Esophagus (tissue), 2 donors: ENCODE data around the gene MAN1A2. TPM values are rescaled to one million over a fixed set of nuclear protein-coding genes. Genes with fewer than 3 reads are reported as not detected.

Source experiments
- H3K27ac ChIP-seq, 2 donors: one replicate each; pipeline ENCODE4 v1.5.1; 2013; ENCODE audit warnings: low read depth in 2 of 2, mild to moderate bottlenecking in 2 of 2, inconsistent platforms in 1 of 2, low read length in 1 of 2, moderate library complexity in 1 of 2
- H3K27me3 ChIP-seq, 2 donors: one replicate each; pipeline ENCODE4 v1.6.1; 2013; ENCODE audit warnings: low read length in 2 of 2, control low read depth in 1 of 2, mild to moderate bottlenecking in 1 of 2; ENCODE audit not compliant: insufficient read depth in 2 of 2, control insufficient read depth in 1 of 2
- H3K36me3 ChIP-seq, 2 donors: one replicate each; pipeline ENCODE4 v1.6.1; 2013; ENCODE audit warnings: low read length in 1 of 2; ENCODE audit not compliant: control insufficient read depth in 2 of 2, insufficient read depth in 2 of 2
- H3K4me1 ChIP-seq, 2 donors: one replicate each; pipeline ENCODE4 v1.6.1; 2013; ENCODE audit warnings: low read length in 1 of 2; ENCODE audit not compliant: control insufficient read depth in 2 of 2, insufficient read depth in 2 of 2
- H3K4me3 ChIP-seq, 2 donors: one replicate each; pipeline ENCODE4 v1.5.1; 2013; ENCODE audit warnings: low read length in 2 of 2, mild to moderate bottlenecking in 2 of 2, low read depth in 1 of 2, moderate library complexity in 1 of 2
- H3K9me3 ChIP-seq, 2 donors: one replicate each; pipeline ENCODE4 v1.6.1; 2013; ENCODE audit warnings: mild to moderate bottlenecking in 2 of 2, low read depth in 1 of 2, low read length in 1 of 2, moderate library complexity in 1 of 2; ENCODE audit not compliant: control insufficient read depth in 2 of 2, insufficient read depth in 1 of 2
- WGBS, 2 donors: extraction: QIAGEN DNeasy Blood & Tissue Kit; methylation state at CpG; one replicate each; pipeline ENCODE4 v1.1.7; 2013; 5-methylcytosine and 5-hydroxymethylcytosine counted together
- polyA plus RNA-seq, 2 donors: library from polyadenylated mRNA; stranded (reverse); fragments of 200-250 nt; gene quantifications; one replicate each; pipeline ENCODE4 v1.2.3, GENCODE V29; 2013
- donor health status: healthy with polysubstance abuse.
- donor health status: Bipolar disorder and iron deficiency.

Gene MAN1A2
- polyA plus RNA-seq, 2 donors: 4.7 to 6.2 TPM

- H3K4me1 ChIP-seq: no peaks in the 10 kb centered on the region
- H3K36me3 ChIP-seq: no peaks in the 10 kb centered on the region
- no peak overlapping the region for H3K27ac ChIP-seq
- peaks cover 0 to 2% of the 10 kb centered on the region in 2 donors for H3K9me3 ChIP-seq
- H3K27me3 ChIP-seq: no peaks in the 10 kb centered on the region
- H3K4me3 ChIP-seq: no peak overlapping the region
- WGBS, 2 donors: 88% methylated on average over 3 of the region's 3 CpGs
Observed at GRCh38 chr1:117559139-117559538, 191.9 kb downstream of the MAN1A2 start.

- no peaks in the 10 kb centered on the region for H3K36me3 ChIP-seq
- 85% methylated on average over 3 of the region's 3 CpGs for WGBS, 2 donors
Observed at GRCh38 chr1:117559985-117560384, 192.7 kb downstream of the MAN1A2 start.

GRCh38 chr1:117561071-117561470, 193.8 kb downstream of the MAN1A2 start:
- H3K27me3 ChIP-seq: no peaks in the 10 kb centered on the region
- H3K9me3 ChIP-seq: peaks cover 0 to 2% of the 10 kb centered on the region in 2 donors
- no peaks in the 10 kb centered on the region for H3K36me3 ChIP-seq
- no peak overlapping the region for H3K4me3 ChIP-seq
- WGBS, 2 donors: 81 to 89% methylated on average over 2 of the region's 2 CpGs
- no peak overlapping the region for H3K27ac ChIP-seq
- no peaks in the 10 kb centered on the region for H3K4me1 ChIP-seq

More at GRCh38 chr1:117559985-117560384, 192.7 kb downstream of the MAN1A2 start:
- Histone ChIP-seq H3K4me1 (no peaks in the 10 kb centered on the region), H3K9me3 (peaks cover 0 to 2% of the 10 kb centered on the region in 2 donors), H3K27me3 (no peaks in the 10 kb centered on the region), H3K27ac (no peak overlapping the region), H3K4me3 (no peak overlapping the region)

- Histone ChIP-seq H3K4me1 (no peaks in the 10 kb centered on the region), H3K36me3 (no peaks in the 10 kb centered on the region), H3K9me3 (peaks cover 0 to 2% of the 10 kb centered on the region in 2 donors), H3K27me3 (no peaks in the 10 kb centered on the region), H3K4me3 (no peak overlapping the region), H3K27ac (no peak overlapping the region)
- 74 to 79% methylated on average over 2 of the region's 2 CpGs for WGBS, 2 donors
Observed at GRCh38 chr1:117561551-117561950, 194.3 kb downstream of the MAN1A2 start.

- Histone ChIP-seq H3K27me3 (no peaks in the 10 kb centered on the region), H3K4me3 (no peak overlapping the region), H3K9me3 (peaks cover 0 to 2% of the 10 kb centered on the region in 2 donors), H3K4me1 (no peaks in the 10 kb centered on the region), H3K27ac (no peak overlapping the region), H3K36me3 (no peaks in the 10 kb centered on the region)
- WGBS, 2 donors: 66 to 67% methylated on average over 9 of the region's 9 CpGs
Observed at GRCh38 chr1:117562581-117563491, 195.6 kb downstream of the MAN1A2 start.

GRCh38 chr1:117563492-117563875, 196.2 kb downstream of the MAN1A2 start:
- H3K36me3 ChIP-seq: no peaks in the 10 kb centered on the region
- 79 to 85% methylated on average over 4 of the region's 4 CpGs for WGBS, 2 donors
- no peaks in the 10 kb centered on the region for H3K27me3 ChIP-seq
- H3K4me1 ChIP-seq: no peaks in the 10 kb centered on the region
- H3K27ac ChIP-seq: no peak overlapping the region
- H3K4me3 ChIP-seq: no peak overlapping the region
- H3K9me3 ChIP-seq: peaks cover 0 to 2% of the 10 kb centered on the region in 2 donors

- H3K9me3 ChIP-seq: no peaks in the 10 kb centered on the region
- 74 to 82% methylated on average over 8 of the region's 8 CpGs for WGBS, 2 donors
- no peaks in the 10 kb centered on the region for H3K36me3 ChIP-seq
- H3K4me1 ChIP-seq: no peaks in the 10 kb centered on the region
- H3K27ac ChIP-seq: no peak overlapping the region
- no peak overlapping the region for H3K4me3 ChIP-seq
- no peaks in the 10 kb centered on the region for H3K27me3 ChIP-seq
Observed at GRCh38 chr1:117564227-117565075, 197.2 kb downstream of the MAN1A2 start.

GRCh38 chr1:117565076-117565556, 197.9 kb downstream of the MAN1A2 start:
- H3K4me3 ChIP-seq: no peak overlapping the region
- H3K4me1 ChIP-seq: no peaks in the 10 kb centered on the region
- H3K36me3 ChIP-seq: no peaks in the 10 kb centered on the region
- WGBS, 2 donors: 92 to 96% methylated on average over 4 of the region's 4 CpGs
- no peaks in the 10 kb centered on the region for H3K9me3 ChIP-seq
- no peaks in the 10 kb centered on the region for H3K27me3 ChIP-seq
- H3K27ac ChIP-seq: no peak overlapping the region

GRCh38 chr1:117565745-117566455, 198.7 kb downstream of the MAN1A2 start:
- Histone ChIP-seq H3K4me1 (no peaks in the 10 kb centered on the region), H3K27ac (no peak overlapping the region), H3K4me3 (no peak overlapping the region), H3K9me3 (no peaks in the 10 kb centered on the region), H3K27me3 (no peaks in the 10 kb centered on the region), H3K36me3 (no peaks in the 10 kb centered on the region)
- 83 to 88% methylated on average over 8 of the region's 8 CpGs for whole genome bisulfite sequencing, 2 donors
